PC-3 (cell line): ENCODE data around the gene CCR6. TPM values are rescaled to one million over a fixed set of nuclear protein-coding genes. Genes with fewer than 3 reads are reported as not detected.

ENCODE experiments used
- ATAC-seq: fragments of 200-7000 bp; cut with Tn5 transposase; 2 replicates; pipeline ENCODE4 v1.9.1; 2020; ENCODE audit warnings: mild to moderate bottlenecking, moderate library complexity
- BruUV-seq: library from RNA; stranded (reverse); fragments of 400-500 nt; replicated peaks from 2 replicates; lab custom pipeline; 2021; lab: Mats Ljungman, UMichigan
- CTCF ChIA-PET: fragments of 300-600 bp; sonication (Branson Sonifier 250); formaldehyde crosslinking; loops from one replicate; lab custom pipeline; 2022; ENCODE audit warnings: antibody characterized with exemption; lab: Charles Lee
- POLR2A ChIA-PET: fragments of 300-600 bp; sonication (Branson Sonifier 250); formaldehyde crosslinking; loops from one replicate; lab custom pipeline; 2022; ENCODE audit warnings: antibody characterized with exemption; ENCODE audit not compliant: unreplicated experiment; lab: Charles Lee
- DNase-seq: peaks from one replicate; pipeline ENCODE4 v3.0.0-alpha.2; 2015
- H2AFZ ChIP-seq: fragments of 300-600 bp; sonication (generic); 2 replicates; pipeline ENCODE4 v1.6.0; 2016; ENCODE audit warnings: antibody characterized with exemption, low read length
- H3F3A ChIP-seq: fragments of 300-600 bp; sonication (generic); one replicate; pipeline ENCODE4 v1.6.0; 2017; ENCODE audit warnings: antibody characterized with exemption, low read length, control low read depth, mild to moderate bottlenecking; ENCODE audit not compliant: unreplicated experiment
- H3K27ac ChIP-seq: fragments of 300-600 bp; sonication (generic); 2 replicates; pipeline ENCODE4 v1.5.1; 2016; ENCODE audit warnings: mild to moderate bottlenecking, low read length
- H3K27me3 ChIP-seq: fragments of 300-600 bp; sonication (generic); 2 replicates; pipeline ENCODE4 v1.6.1; 2016; ENCODE audit warnings: low read length, mixed read lengths
- H3K36me3 ChIP-seq: fragments of 300-600 bp; sonication (generic); 2 replicates; pipeline ENCODE4 v1.6.1; 2016; ENCODE audit warnings: low read depth, mixed run types, low read length, mixed read lengths
- H3K4me1 ChIP-seq: fragments of 300-600 bp; sonication (generic); 2 replicates; pipeline ENCODE4 v1.5.1; 2016; ENCODE audit warnings: low read length; ENCODE audit not compliant: insufficient read depth
- H3K4me2 ChIP-seq: fragments of 300-600 bp; sonication (generic); 2 replicates; pipeline ENCODE4 v1.6.0; 2016; ENCODE audit warnings: low read length
- H3K4me3 ChIP-seq: fragments of 300-600 bp; sonication (generic); 2 replicates; pipeline ENCODE4 v1.5.1; 2016; ENCODE audit warnings: mild to moderate bottlenecking, low read length, mixed read lengths
- H3K79me2 ChIP-seq: fragments of 300-600 bp; sonication (generic); 2 replicates; pipeline ENCODE4 v1.6.1; 2017; ENCODE audit warnings: low read length, mixed read lengths
- H3K9ac ChIP-seq: fragments of 300-600 bp; sonication (generic); 2 replicates; pipeline ENCODE4 v1.6.0; 2016; ENCODE audit warnings: mild to moderate bottlenecking, low read length
- H3K9me2 ChIP-seq: fragments of 300-600 bp; sonication (generic); replicated peaks from 2 replicates; pipeline ENCODE4 v1.6.1; 2016; ENCODE audit warnings: mixed run types, low read length, mixed read lengths
- H3K9me3 ChIP-seq: fragments of 300-600 bp; sonication (generic); 2 replicates; pipeline ENCODE4 v1.6.1; 2016; ENCODE audit warnings: low read length, mixed read lengths
- H4K20me1 ChIP-seq: fragments of 300-600 bp; sonication (generic); 2 replicates; pipeline ENCODE4 v1.6.1; 2016; ENCODE audit warnings: low read length, mixed read lengths
- CTCF ChIP-seq: fragments of 300-600 bp; sonication (generic); conservative IDR thresholded peaks from 2 replicates; pipeline ENCODE4 v1.5.1; 2017; ENCODE audit warnings: antibody characterized with exemption, low read depth, mild to moderate bottlenecking, low read length
- EZH2 ChIP-seq: fragments of 300-600 bp; sonication (generic); IDR thresholded peaks from one replicate; pipeline ENCODE4 v1.6.1; 2017; ENCODE audit warnings: antibody characterized with exemption, mild to moderate bottlenecking, low read length; ENCODE audit not compliant: unreplicated experiment
- EZH2phosphoT487 ChIP-seq: fragments of 300-600 bp; sonication (generic); IDR thresholded peaks from 2 replicates; pipeline ENCODE4 v1.6.1; 2018; ENCODE audit warnings: mild to moderate bottlenecking, antibody characterized with exemption, low read length, borderline replicate concordance
- intact Hi-C: fragments of 100-400 bp; cut with micrococcal nuclease; formaldehyde crosslinking; loops from 2 replicates; pipeline ENCODE4 v1.9.0; 2023
- total RNA-seq: library from RNA; depleted of rRNA; stranded (reverse); fragments of >200 nt; gene quantifications from 2 replicates; pipeline ENCODE4 v1.2.3, GENCODE V29; 2014

CCR6 gene
- total RNA-seq, 1 experiment from 2014 or later = not detected

- Histone ChIP-seq H4K20me1 (no peaks in the 10 kb centered on the region), H3K9me3 (no peaks in the 10 kb centered on the region), H3K4me1 (no peaks in the 10 kb centered on the region), H3K4me3 (no peak overlapping the region), H3K36me3 (no peaks in the 10 kb centered on the region), H3K4me2 (no peak overlapping the region), H3K9me2 (no peaks in the 10 kb centered on the region), H3K27ac (no peak overlapping the region), H3F3A (no peaks in the 10 kb centered on the region), H2AFZ (no peak overlapping the region), H3K79me2 (no peaks in the 10 kb centered on the region), H3K27me3 (peaks cover 31% of the 10 kb centered on the region; the same call in 1 of the 2 replicates), H3K9ac (no peak overlapping the region)
- no peak for ATAC-seq
- BruUV-seq = no TSS peak
- intact Hi-C loops = no loop called here
- POLR2A ChIA-PET = no interaction called here
- CTCF ChIA-PET = no interaction called here
- DNase-seq = no peak
- TF ChIP-seq EZH2 (no peak), EZH2phosphoT487 (no peak), CTCF (no peak)
Observed at GRCh38 chr6:167105060-167105459, 17.8 kb upstream of the CCR6 start.

- ChIA-PET POLR2A (no interaction called here), CTCF (no interaction called here)
- intact Hi-C loops = no loop called here
- H4K20me1 ChIP-seq = no peaks in the 10 kb centered on the region
- no peaks in the 10 kb centered on the region for H3F3A ChIP-seq
- no peaks in the 10 kb centered on the region for H3K79me2 ChIP-seq
- H3K4me3 ChIP-seq = no peak overlapping the region
- H3K9ac ChIP-seq = no peak overlapping the region
- no peaks in the 10 kb centered on the region for H3K36me3 ChIP-seq
- H3K27me3 ChIP-seq = peaks cover 37% of the 10 kb centered on the region
- H3K9me2 ChIP-seq = no peaks in the 10 kb centered on the region
- H3K27ac ChIP-seq = no peak overlapping the region
- no peak overlapping the region for H3K4me2 ChIP-seq
- no peak overlapping the region for H2AFZ ChIP-seq
- H3K4me1 ChIP-seq = no peaks in the 10 kb centered on the region
- no peak for TF ChIP-seq CTCF
- TF ChIP-seq EZH2 = no peak
- TF ChIP-seq EZH2phosphoT487 = no peak
- DNase-seq (no peak), ATAC-seq (no peak)
- BruUV-seq = no TSS peak
- no peaks in the 10 kb centered on the region for H3K9me3 ChIP-seq
Observed at GRCh38 chr6:167106406-167106805, 16.5 kb upstream of the CCR6 start.

GRCh38 chr6:167107787-167108186 lies 15.1 kb upstream of the CCR6 start:
- Histone ChIP-seq H3K27ac (no peak overlapping the region), H4K20me1 (no peaks in the 10 kb centered on the region), H2AFZ (no peak overlapping the region), H3K36me3 (no peaks in the 10 kb centered on the region), H3K9me2 (no peaks in the 10 kb centered on the region), H3K79me2 (no peaks in the 10 kb centered on the region), H3K4me1 (no peaks in the 10 kb centered on the region), H3K4me3 (no peak overlapping the region), H3K9me3 (no peaks in the 10 kb centered on the region), H3F3A (no peaks in the 10 kb centered on the region), H3K9ac (no peak overlapping the region), H3K4me2 (no peak overlapping the region), H3K27me3 (peaks cover 48% of the 10 kb centered on the region)
- ChIA-PET POLR2A (no interaction called here), CTCF (no interaction called here)
- DNase-seq (no peak), ATAC-seq (no peak)
- TF ChIP-seq EZH2phosphoT487 (no peak), CTCF (no peak), EZH2 (no peak)
- intact Hi-C loops = no loop called here
- BruUV-seq = no TSS peak
